ENCODE measurements around the gene LRRK2. TPM values are rescaled to one million over a fixed set of nuclear protein-coding genes. Genes with fewer than 3 reads are reported as not detected.

Gene LRRK2
- total and polyA plus RNA-seq, 2 experiments from 2014 or later: 6.4 to 9.3 TPM

DNA sequence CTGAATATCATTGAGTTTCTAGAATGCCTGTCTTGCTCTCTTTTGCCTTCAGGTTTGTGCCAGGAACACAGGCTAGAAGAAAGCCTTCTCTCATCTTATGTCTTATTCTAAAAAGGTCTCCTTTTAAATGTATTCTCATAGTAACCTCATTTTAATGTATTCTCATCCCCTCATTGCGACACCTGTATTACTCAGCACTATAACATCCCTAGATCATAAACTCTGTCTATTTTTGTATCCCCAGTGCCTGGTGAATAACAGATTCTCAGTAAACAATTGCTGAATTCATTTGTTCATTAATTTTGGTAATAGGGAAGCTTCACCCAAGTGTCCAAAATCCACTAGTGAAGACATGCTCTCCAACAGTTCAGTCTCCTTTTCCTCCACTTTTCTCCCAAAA lies 8.8 kb upstream of the LRRK2 start:
- H3K9me3 ChIP-seq (ENCODE audit: low read depth): no peaks in the 10 kb centered on the region
- TF ChIP-seq, protein P1, sequence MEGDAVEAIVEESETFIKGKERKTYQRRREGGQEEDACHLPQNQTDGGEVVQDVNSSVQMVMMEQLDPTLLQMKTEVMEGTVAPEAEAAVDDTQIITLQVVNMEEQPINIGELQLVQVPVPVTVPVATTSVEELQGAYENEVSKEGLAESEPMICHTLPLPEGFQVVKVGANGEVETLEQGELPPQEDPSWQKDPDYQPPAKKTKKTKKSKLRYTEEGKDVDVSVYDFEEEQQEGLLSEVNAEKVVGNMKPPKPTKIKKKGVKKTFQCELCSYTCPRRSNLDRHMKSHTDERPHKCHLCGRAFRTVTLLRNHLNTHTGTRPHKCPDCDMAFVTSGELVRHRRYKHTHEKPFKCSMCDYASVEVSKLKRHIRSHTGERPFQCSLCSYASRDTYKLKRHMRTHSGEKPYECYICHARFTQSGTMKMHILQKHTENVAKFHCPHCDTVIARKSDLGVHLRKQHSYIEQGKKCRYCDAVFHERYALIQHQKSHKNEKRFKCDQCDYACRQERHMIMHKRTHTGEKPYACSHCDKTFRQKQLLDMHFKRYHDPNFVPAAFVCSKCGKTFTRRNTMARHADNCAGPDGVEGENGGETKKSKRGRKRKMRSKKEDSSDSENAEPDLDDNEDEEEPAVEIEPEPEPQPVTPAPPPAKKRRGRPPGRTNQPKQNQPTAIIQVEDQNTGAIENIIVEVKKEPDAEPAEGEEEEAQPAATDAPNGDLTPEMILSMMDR (IDR thresholded peaks at IDR 0.05; ENCODE audit: low read depth, low read length): no peak
- no peak overlapping the region for H3K27ac ChIP-seq
- H3K4me1 ChIP-seq (ENCODE audit: low read depth): peaks cover 10% of the 10 kb centered on the region
- H3K4me3 ChIP-seq: no peak overlapping the region
- H3K36me3 ChIP-seq: no peaks in the 10 kb centered on the region
- DNase-seq (ENCODE audit: low read depth in 1 of 2, low spot score in 1 of 2): no peak
- H3K27me3 ChIP-seq: no peaks in the 10 kb centered on the region

DNA sequence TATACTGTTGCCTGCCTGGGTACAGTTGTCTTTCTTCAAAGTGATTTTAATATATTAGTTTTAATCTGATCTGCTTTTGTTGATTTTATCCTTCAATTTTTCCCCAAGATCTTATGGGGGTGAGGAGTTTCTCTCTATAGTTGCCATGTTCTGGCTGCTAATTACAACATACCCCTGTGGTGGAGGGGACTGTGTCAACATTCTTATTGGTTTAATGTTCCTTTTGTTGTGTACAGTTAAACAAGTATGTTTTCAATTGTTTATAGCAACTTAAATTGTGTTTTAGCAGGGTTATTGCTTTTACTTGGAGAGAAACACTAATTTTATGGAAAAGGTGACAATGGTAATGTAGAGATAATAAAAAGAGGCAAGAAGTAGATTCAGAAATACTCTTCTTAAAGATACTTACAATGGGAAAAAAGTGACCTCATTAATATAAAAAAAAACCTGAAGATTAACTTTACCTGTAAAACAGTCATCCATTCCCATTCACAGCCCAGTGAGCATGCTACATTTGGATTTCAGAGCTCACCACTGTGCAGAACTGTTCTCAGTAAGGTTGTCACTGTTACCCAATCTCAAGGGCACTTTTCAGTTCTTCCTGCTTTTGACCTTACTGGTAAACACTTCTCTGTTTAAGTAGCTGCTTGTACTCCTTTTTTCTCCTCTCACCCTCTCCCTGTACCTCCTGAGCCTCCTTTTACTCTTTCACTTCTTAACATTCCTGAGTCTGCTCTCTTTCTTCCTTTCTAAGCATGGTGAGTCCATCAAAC lies 8.1 kb upstream of the LRRK2 start:
- TF ChIP-seq, protein P1 (IDR thresholded peaks at IDR 0.05; ENCODE audit: low read depth, low read length): no peak

DNA sequence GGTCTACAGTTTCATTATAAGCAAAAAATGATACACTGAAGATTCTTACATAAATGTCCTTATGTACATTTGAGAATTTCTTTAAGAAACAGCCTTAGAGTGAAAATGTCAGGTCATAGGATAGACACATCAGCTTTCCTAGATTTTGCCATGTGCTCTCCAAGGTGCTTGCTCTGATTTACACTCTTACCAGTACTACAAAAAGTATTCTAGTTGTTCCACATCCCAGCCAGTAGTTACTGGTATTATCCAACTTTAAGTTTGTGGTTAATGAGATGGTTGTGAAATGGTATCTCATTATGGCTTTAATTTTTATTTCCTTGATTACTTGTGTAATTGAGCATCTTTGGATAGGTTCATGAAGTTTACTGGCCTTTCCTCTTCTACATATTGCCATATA lies 5.0 kb upstream of the LRRK2 start:
- TF ChIP-seq, protein P1 (IDR thresholded peaks at IDR 0.05; ENCODE audit: low read depth, low read length): no peak
- no peaks in the 10 kb centered on the region for H3K9me3 ChIP-seq (ENCODE audit: low read depth)
- no peaks in the 10 kb centered on the region for H3K36me3 ChIP-seq
- no peak overlapping the region for H3K4me3 ChIP-seq
- peaks cover 19% of the 10 kb centered on the region for H3K27me3 ChIP-seq
- H3K27ac ChIP-seq: no peak overlapping the region
- no peak for DNase-seq (ENCODE audit: low read depth in 1 of 2, low spot score in 1 of 2)
- peaks cover 10% of the 10 kb centered on the region for H3K4me1 ChIP-seq (ENCODE audit: low read depth)

More for the DNA sequence above, 8.1 kb upstream of the LRRK2 start:
- no peak overlapping the region for H3K4me3 ChIP-seq
- H3K27ac ChIP-seq: peak overlapping the region; percentile 46
- H3K27me3 ChIP-seq: no peaks in the 10 kb centered on the region
- H3K9me3 ChIP-seq (ENCODE audit: low read depth): no peaks in the 10 kb centered on the region
- H3K4me1 ChIP-seq (ENCODE audit: low read depth): peaks cover 10% of the 10 kb centered on the region
- H3K36me3 ChIP-seq: no peaks in the 10 kb centered on the region
- no peak for DNase-seq (ENCODE audit: low read depth in 1 of 2, low spot score in 1 of 2)

DNA sequence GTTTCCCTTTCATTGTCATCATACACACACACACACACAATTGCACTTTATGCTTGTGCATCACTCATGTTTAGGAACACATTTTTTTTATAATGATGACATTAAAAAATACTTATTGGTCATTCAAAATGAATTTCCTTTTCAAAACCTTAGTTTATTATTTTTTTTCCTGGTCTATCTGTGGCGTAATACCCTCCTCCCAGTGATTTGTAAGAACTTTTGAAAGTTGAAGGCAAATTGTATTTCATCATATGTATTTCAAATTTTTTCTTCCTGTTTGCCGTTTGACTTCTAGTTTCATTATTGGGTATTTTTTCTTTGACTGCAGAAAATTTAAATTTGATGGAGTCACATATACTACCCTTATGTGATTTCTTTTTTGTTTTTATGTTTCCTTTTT lies 2.5 kb upstream of the LRRK2 start:
- H3K9me3 ChIP-seq (ENCODE audit: low read depth): no peaks in the 10 kb centered on the region
- peaks cover 3% of the 10 kb centered on the region for H3K4me1 ChIP-seq (ENCODE audit: low read depth)
- H3K27me3 ChIP-seq: peaks cover 19% of the 10 kb centered on the region
- H3K4me3 ChIP-seq: no peak overlapping the region
- no peak overlapping the region for H3K27ac ChIP-seq
- H3K36me3 ChIP-seq: no peaks in the 10 kb centered on the region
- TF ChIP-seq, protein P1 (IDR thresholded peaks at IDR 0.05; ENCODE audit: low read depth, low read length): no peak
- DNase-seq (ENCODE audit: low read depth in 1 of 2, low spot score in 1 of 2): peak in 1 of 2 donors; percentile 17

DNA sequence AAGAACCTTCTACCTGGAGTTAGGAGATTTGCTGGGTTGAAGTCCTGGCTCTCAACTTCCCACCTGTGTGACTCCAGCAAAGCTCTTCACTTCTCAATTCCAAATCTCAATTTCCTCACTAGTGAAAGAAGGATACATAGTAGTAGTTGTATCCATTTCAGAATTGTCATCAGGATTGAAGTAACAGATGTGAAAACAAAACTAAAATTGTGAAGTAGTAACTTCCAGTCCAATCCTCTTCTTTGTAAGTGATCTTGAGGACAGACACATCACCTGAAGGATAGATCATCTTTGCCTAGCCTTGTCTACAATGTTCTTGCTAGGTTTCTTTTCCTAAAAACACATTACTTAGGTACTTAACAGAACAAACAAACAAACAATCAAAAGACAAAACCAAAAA lies 1.2 kb upstream of the LRRK2 start:
- TF ChIP-seq, protein P1 (IDR thresholded peaks at IDR 0.05; ENCODE audit: low read depth, low read length): no peak
- DNase-seq (ENCODE audit: low read depth in 1 of 2, low spot score in 1 of 2): no peak
- H3K4me1 ChIP-seq (ENCODE audit: low read depth): peaks cover 3% of the 10 kb centered on the region
- H3K27me3 ChIP-seq: peaks cover 19% of the 10 kb centered on the region
- H3K36me3 ChIP-seq: no peaks in the 10 kb centered on the region
- no peak overlapping the region for H3K27ac ChIP-seq
- no peaks in the 10 kb centered on the region for H3K9me3 ChIP-seq (ENCODE audit: low read depth)
- no peak overlapping the region for H3K4me3 ChIP-seq

Data from cardiac muscle cell (in vitro differentiated cells and primary cell).